BLaER1 treated with 17β-estradiol and CSF1 and Interleukin-3, amounts not matched to agents 10 nM and 100 nM (cell line): ENCODE data around the gene ST6GALNAC4.
"Not testable (repeated sequence)": the region's sequence is repeated elsewhere in the genome, so short reads cannot be mapped to it uniquely, and the experiment has no call there.

Experiments used
- H3K27ac ChIP-seq, 11 experiments: shearing (Covaris generic); formaldehyde crosslinking; 2 replicates each; pipeline ENCODE4 v1.8.1; 2022
- H3K27me3 ChIP-seq, 11 experiments: shearing (Covaris generic); formaldehyde crosslinking; 2 replicates each; pipeline ENCODE4 v1.8.1; 2022
- H3K36me3 ChIP-seq, 11 experiments: shearing (Covaris generic); formaldehyde crosslinking; 2 replicates each; pipeline ENCODE4 v1.8.1; 2022
- H3K4me1 ChIP-seq, 10 experiments: shearing (Covaris generic); formaldehyde crosslinking; 2 replicates each; pipeline ENCODE4 v1.8.1; 2022
- H3K4me2 ChIP-seq, 11 experiments: shearing (Covaris generic); formaldehyde crosslinking; 2 replicates each; pipeline ENCODE4 v1.8.1; 2022
- H3K4me3 ChIP-seq, 10 experiments: shearing (Covaris generic); formaldehyde crosslinking; 2 replicates each; pipeline ENCODE4 v1.8.1; 2022
- H3K9ac ChIP-seq, 11 experiments: shearing (Covaris generic); formaldehyde crosslinking; 2 replicates each; pipeline ENCODE4 v1.8.1; 2022
- H3K9me3 ChIP-seq, 11 experiments: shearing (Covaris generic); formaldehyde crosslinking; replicated peaks in 1 of 11; 2 replicates each; pipeline ENCODE4 v1.8.1; 2022
- H4K20me1 ChIP-seq, 11 experiments: shearing (Covaris generic); formaldehyde crosslinking; 2 replicates each; pipeline ENCODE4 v1.8.1; 2022
- Cebpa-rat ChIP-seq, 11 experiments: shearing (Covaris generic); IDR thresholded peaks; 2 replicates each; pipeline ENCODE4 v1.8.1; 2022

Gene ST6GALNAC4

GRCh38 chr9:127883959-127884358 lies 32.9 kb downstream of the ST6GALNAC4 start:
- Histone ChIP-seq H3K36me3 (peaks cover 9 to 32% (median 20%) of the 10 kb centered on the region in 11 experiments; a peak in 21 of 22 replicates), H3K4me3 (0 out of 20 replicates have a peak overlapping the region, but pooled peaks of 2 of the 10 experiments have one; percentile 1 to 30), H3K9me3 (no peaks in the 10 kb centered on the region), H3K27ac (peak overlapping the region in 9 of 11 experiments; percentile 32 to 80 (median 69); a peak in 17 of 22 replicates), H3K27me3 (peaks cover 0 to 2% (median 0%) of the 10 kb centered on the region in 11 experiments; a peak in 5 of 22 replicates), H3K4me2 (peak overlapping the region; percentile 72 to 94 (median 87)), H4K20me1 (peaks cover 0 to 35% (median 0%) of the 10 kb centered on the region in 11 experiments; a peak in 5 of 22 replicates), H3K4me1 (peaks cover 83 to 99% (median 95%) of the 10 kb centered on the region in 10 experiments), H3K9ac (peak overlapping the region in 8 of 11 experiments; percentile 53 to 75 (median 68); a peak in 12 of 22 replicates)
- no peak for TF ChIP-seq Cebpa-rat (IDR thresholded peaks at IDR 0.05)

GRCh38 chr9:127881715-127882114 lies 35.1 kb downstream of the ST6GALNAC4 start:
- H3K4me3 ChIP-seq, H3K36me3 ChIP-seq, H3K9me3 ChIP-seq: not testable (repeated sequence)
- peaks cover 82 to 98% (median 94%) of the 10 kb centered on the region in 10 experiments for H3K4me1 ChIP-seq
- H3K9ac ChIP-seq = 0 out of 22 replicates have a peak overlapping the region, but pooled peaks of 1 of the 11 experiments have one; percentile 44
- peak overlapping the region in 3 of 11 experiments; percentile 73 to 80 (median 79); a peak in 3 of 22 replicates for H3K27ac ChIP-seq
- H3K27me3 ChIP-seq = peaks cover 19 to 24% (median 21%) of the 10 kb centered on the region in 11 experiments
- H3K4me2 ChIP-seq = peak overlapping the region in 7 of 11 experiments; percentile 16 to 94 (median 87); a peak in 10 of 22 replicates
- peaks cover 0 to 45% (median 0%) of the 10 kb centered on the region in 11 experiments; a peak in 5 of 22 replicates for H4K20me1 ChIP-seq

GRCh38 chr9:127880143-127880542 lies 36.7 kb downstream of the ST6GALNAC4 start:
- no peak overlapping the region for H3K4me3 ChIP-seq
- H4K20me1 ChIP-seq = peaks cover 0 to 40% (median 0%) of the 10 kb centered on the region in 11 experiments; a peak in 5 of 22 replicates
- no peak overlapping the region for H3K27ac ChIP-seq
- TF ChIP-seq Cebpa-rat (IDR thresholded peaks at IDR 0.05) = no peak
- H3K4me2 ChIP-seq = peak overlapping the region; percentile 33 to 73 (median 49); a peak in 20 of 22 replicates
- H3K9me3 ChIP-seq = no peaks in the 10 kb centered on the region
- H3K36me3 ChIP-seq = no peaks in the 10 kb centered on the region
- H3K4me1 ChIP-seq = peaks cover 69 to 98% (median 93%) of the 10 kb centered on the region in 10 experiments
- peaks cover 20 to 29% (median 24%) of the 10 kb centered on the region in 11 experiments for H3K27me3 ChIP-seq
- no peak overlapping the region for H3K9ac ChIP-seq

- Histone ChIP-seq H3K4me1 (peaks cover 61 to 98% (median 93%) of the 10 kb centered on the region in 10 experiments), H3K27ac (no peak overlapping the region), H3K27me3 (peaks cover 20 to 29% (median 24%) of the 10 kb centered on the region in 11 experiments), H3K9me3 (no peaks in the 10 kb centered on the region), H3K36me3 (no peaks in the 10 kb centered on the region), H4K20me1 (peaks cover 0 to 34% (median 0%) of the 10 kb centered on the region in 11 experiments; a peak in 5 of 22 replicates), H3K4me3 (no peak overlapping the region), H3K9ac (no peak overlapping the region; a peak in 1 of 22 replicates), H3K4me2 (peak overlapping the region; percentile 65 to 88 (median 78); a peak in 21 of 22 replicates)
- TF ChIP-seq Cebpa-rat (IDR thresholded peaks at IDR 0.05) = no peak
Measured at GRCh38 chr9:127878652-127879390, 38.0 kb downstream of the ST6GALNAC4 start.

GRCh38 chr9:127878001-127878651 lies 38.7 kb downstream of the ST6GALNAC4 start:
- peaks cover 0 to 29% (median 0%) of the 10 kb centered on the region in 11 experiments; a peak in 4 of 22 replicates for H4K20me1 ChIP-seq
- H3K27me3 ChIP-seq = peaks cover 20 to 29% (median 24%) of the 10 kb centered on the region in 11 experiments
- peaks cover 64 to 98% (median 93%) of the 10 kb centered on the region in 10 experiments for H3K4me1 ChIP-seq
- H3K27ac ChIP-seq = no peak overlapping the region; a peak in 1 of 22 replicates
- peak overlapping the region in 8 of 10 experiments; percentile 39 to 59 (median 46); a peak in 13 of 20 replicates for H3K4me3 ChIP-seq
- H3K36me3 ChIP-seq = no peaks in the 10 kb centered on the region
- H3K9ac ChIP-seq = peak overlapping the region in 6 of 11 experiments; percentile 19 to 56 (median 38); a peak in 5 of 22 replicates
- peak overlapping the region; percentile 65 to 88 (median 78) for H3K4me2 ChIP-seq
- TF ChIP-seq Cebpa-rat (IDR thresholded peaks at IDR 0.05) = no peak
- no peaks in the 10 kb centered on the region for H3K9me3 ChIP-seq

- Histone ChIP-seq H3K4me1 (peaks cover 64 to 98% (median 93%) of the 10 kb centered on the region in 10 experiments), H3K4me3 (peak within 1 kb of the TSS in 9 of 10 experiments; percentile 19 to 59 (median 46); a peak in 16 of 20 replicates), H3K27me3 (peaks cover 20 to 29% (median 24%) of the 10 kb centered on the region in 11 experiments), H3K4me2 (peak within 1 kb of the TSS; percentile 65 to 88 (median 78)), H3K36me3 (no peaks in the 10 kb centered on the region), H3K27ac (no peak within 1 kb of the TSS; a peak in 1 of 22 replicates), H4K20me1 (peaks cover 0 to 24% (median 0%) of the 10 kb centered on the region in 11 experiments; a peak in 4 of 22 replicates), H3K9me3 (no peaks in the 10 kb centered on the region), H3K9ac (peak within 1 kb of the TSS in 10 of 11 experiments; percentile 28 to 65 (median 43); a peak in 11 of 22 replicates)
- no peak for TF ChIP-seq Cebpa-rat (IDR thresholded peaks at IDR 0.05)
Measured at GRCh38 chr9:127877566-127877998, 39.3 kb downstream of the ST6GALNAC4 start, which contains the start of gene AK1. Gene AK1 (minus strand): TSS chr9:127877675. CDS start chr9:127874617, 3,058 bp downstream.

GRCh38 chr9:127876764-127877562 lies 39.9 kb downstream of the ST6GALNAC4 start:
- TF ChIP-seq Cebpa-rat (IDR thresholded peaks at IDR 0.05) = no peak
- Histone ChIP-seq H3K27me3 (peaks cover 20 to 29% (median 24%) of the 10 kb centered on the region in 11 experiments), H3K36me3 (no peaks in the 10 kb centered on the region), H3K4me1 (peaks cover 65 to 98% (median 91%) of the 10 kb centered on the region in 10 experiments), H3K4me3 (peak overlapping the region in 7 of 10 experiments; percentile 19 to 59 (median 47); a peak in 5 of 20 replicates), H3K9me3 (no peaks in the 10 kb centered on the region), H3K9ac (peak overlapping the region in 7 of 11 experiments; percentile 27 to 65 (median 45); a peak in 8 of 22 replicates), H4K20me1 (peaks cover 0 to 23% (median 0%) of the 10 kb centered on the region in 11 experiments; a peak in 4 of 22 replicates), H3K4me2 (peak overlapping the region; percentile 65 to 88 (median 78)), H3K27ac (no peak overlapping the region)
